ENCODE measurements around the gene AHRR. TPM values are rescaled to one million over a fixed set of nuclear protein-coding genes. Genes with fewer than 3 reads are reported as not detected.
A peak's percentile ranks its signal among the peaks of the same experiment; 100 is the strongest.

AHRR gene
- total RNA-seq, 1 donor from 2014 or later = 4.5 TPM

GRCh38 chr5:470961-471749 lies 149.6 kb downstream of the AHRR start:
- DNase-seq (ENCODE audit: low spot score) = peak; percentile 83

GRCh38 chr5:471750-472058 lies 150.2 kb downstream of the AHRR start:
- DNase-seq (ENCODE audit: low spot score) = no peak

- peak; percentile 90 for DNase-seq (ENCODE audit: low spot score)
These were observed 150.7 kb downstream of the AHRR start for GRCh38 chr5:472076-472655.

GRCh38 chr5:472656-473550 lies 151.4 kb downstream of the AHRR start:
- peak; percentile 97 for DNase-seq (ENCODE audit: low spot score)

GRCh38 chr5:473551-474192 lies 152.2 kb downstream of the AHRR start:
- DNase-seq (ENCODE audit: low spot score) = peak; percentile 90

- DNase-seq (ENCODE audit: low spot score) = peak; percentile 37
These were observed 152.8 kb downstream of the AHRR start for GRCh38 chr5:474232-474839.

- peak; percentile 87 for DNase-seq (ENCODE audit: low spot score)
These were observed 153.5 kb downstream of the AHRR start for GRCh38 chr5:474840-475661.

GRCh38 chr5:475704-476101 lies 154.2 kb downstream of the AHRR start:
- no peak for DNase-seq (ENCODE audit: low spot score)

- DNase-seq (ENCODE audit: low spot score) = no peak
These were observed 154.7 kb downstream of the AHRR start for GRCh38 chr5:476102-476813.

GRCh38 chr5:476814-477175 lies 155.3 kb downstream of the AHRR start:
- DNase-seq (ENCODE audit: low spot score) = no peak

- DNase-seq (ENCODE audit: low spot score) = no peak
These were observed 155.7 kb downstream of the AHRR start for GRCh38 chr5:477247-477646.

- no peak for DNase-seq (ENCODE audit: low spot score)
These were observed 156.4 kb downstream of the AHRR start for GRCh38 chr5:477871-478270.

GRCh38 chr5:478369-478981 lies 157.0 kb downstream of the AHRR start:
- no peak for DNase-seq (ENCODE audit: low spot score)

- no peak for DNase-seq (ENCODE audit: low spot score)
These were observed 157.5 kb downstream of the AHRR start for GRCh38 chr5:478982-479535.

- DNase-seq (ENCODE audit: low spot score) = no peak
These were observed 158.2 kb downstream of the AHRR start for GRCh38 chr5:479566-480319.

GRCh38 chr5:481347-481746 lies 159.8 kb downstream of the AHRR start:
- no peak for DNase-seq (ENCODE audit: low spot score)

- no peak for DNase-seq (ENCODE audit: low spot score)
These were observed 160.5 kb downstream of the AHRR start for GRCh38 chr5:482021-482420.

- no peak for DNase-seq (ENCODE audit: low spot score)
These were observed 161.0 kb downstream of the AHRR start for GRCh38 chr5:482506-482905.
